Choroid plexus epithelial cell (primary cell): Measurements from ENCODE around the gene PYGM.
"Not testable (repeated sequence)": the region's sequence is repeated elsewhere in the genome, so short reads cannot be mapped to it uniquely, and the experiment has no call there.

ENCODE experiments used
- DNase-seq: peaks from one replicate; pipeline ENCODE4 v3.0.0-alpha.2; 2010; ENCODE audit warnings: low read depth
- H3K4me3 ChIP-seq: 2 replicates; pipeline ENCODE4 v1.5.1; 2011; ENCODE audit warnings: low read depth, mild to moderate bottlenecking, control low read depth, low read length, moderate library complexity
- TF ChIP-seq, protein P1 (sequence below): conservative IDR thresholded peaks from 2 replicates; pipeline ENCODE4 v1.5.1; 2011; ENCODE audit warnings: low read depth, mild to moderate bottlenecking, control low read depth, inconsistent platforms, low read length, moderate library complexity

PYGM gene

GRCh38 chr11:64711138-64711955 lies 48.4 kb downstream of the PYGM start:
- TF ChIP-seq, protein P1, sequence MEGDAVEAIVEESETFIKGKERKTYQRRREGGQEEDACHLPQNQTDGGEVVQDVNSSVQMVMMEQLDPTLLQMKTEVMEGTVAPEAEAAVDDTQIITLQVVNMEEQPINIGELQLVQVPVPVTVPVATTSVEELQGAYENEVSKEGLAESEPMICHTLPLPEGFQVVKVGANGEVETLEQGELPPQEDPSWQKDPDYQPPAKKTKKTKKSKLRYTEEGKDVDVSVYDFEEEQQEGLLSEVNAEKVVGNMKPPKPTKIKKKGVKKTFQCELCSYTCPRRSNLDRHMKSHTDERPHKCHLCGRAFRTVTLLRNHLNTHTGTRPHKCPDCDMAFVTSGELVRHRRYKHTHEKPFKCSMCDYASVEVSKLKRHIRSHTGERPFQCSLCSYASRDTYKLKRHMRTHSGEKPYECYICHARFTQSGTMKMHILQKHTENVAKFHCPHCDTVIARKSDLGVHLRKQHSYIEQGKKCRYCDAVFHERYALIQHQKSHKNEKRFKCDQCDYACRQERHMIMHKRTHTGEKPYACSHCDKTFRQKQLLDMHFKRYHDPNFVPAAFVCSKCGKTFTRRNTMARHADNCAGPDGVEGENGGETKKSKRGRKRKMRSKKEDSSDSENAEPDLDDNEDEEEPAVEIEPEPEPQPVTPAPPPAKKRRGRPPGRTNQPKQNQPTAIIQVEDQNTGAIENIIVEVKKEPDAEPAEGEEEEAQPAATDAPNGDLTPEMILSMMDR: no peak
- no peak for DNase-seq
- H3K4me3 ChIP-seq: no peak overlapping the region

GRCh38 chr11:64710418-64711137 lies 49.2 kb downstream of the PYGM start:
- no peak overlapping the region for H3K4me3 ChIP-seq
- TF ChIP-seq, protein P1: no peak
- peak; percentile 35 for DNase-seq

- no peak overlapping the region for H3K4me3 ChIP-seq
- TF ChIP-seq, protein P1: no peak
- no peak for DNase-seq
These were observed 54.3 kb downstream of the PYGM start for GRCh38 chr11:64705501-64705900.

GRCh38 chr11:64703048-64703447 lies 56.7 kb downstream of the PYGM start:
- TF ChIP-seq, protein P1: no peak
- no peak for DNase-seq
- no peak overlapping the region for H3K4me3 ChIP-seq

DNA sequence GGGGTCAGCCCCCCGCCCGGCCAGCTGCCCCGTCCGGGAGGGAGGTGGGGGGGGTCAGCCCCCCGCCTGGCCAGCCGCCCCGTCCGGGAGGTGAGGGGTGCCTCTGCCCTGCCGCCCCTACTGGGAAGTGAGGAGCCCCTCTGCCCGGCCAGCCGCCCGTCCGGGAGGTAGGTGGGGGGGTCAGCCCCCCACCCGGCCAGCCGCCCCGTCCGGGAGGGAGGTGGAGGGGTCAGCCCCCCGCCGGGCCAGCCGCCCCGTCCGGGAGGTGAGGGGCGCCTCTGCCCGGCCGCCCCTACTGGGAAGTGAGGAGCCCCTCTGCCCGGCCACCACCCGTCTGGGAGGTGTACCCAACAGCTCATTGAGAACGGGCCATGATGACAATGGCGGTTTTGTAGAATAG lies 57.8 kb downstream of the PYGM start:
- not testable (repeated sequence) for DNase-seq, H3K4me3 ChIP-seq

- no peak for DNase-seq
- no peak overlapping the region for H3K4me3 ChIP-seq
- TF ChIP-seq, protein P1: no peak
These were observed 61.3 kb downstream of the PYGM start for GRCh38 chr11:64698427-64698826.

GRCh38 chr11:64697663-64698375 lies 62.0 kb downstream of the PYGM start:
- H3K4me3 ChIP-seq: no peak overlapping the region
- TF ChIP-seq, protein P1: no peak
- DNase-seq: no peak
